CD4-positive, alpha-beta T cell treated with Interleukin-15 for 1 hour (primary cell): ENCODE measurements around the gene GAS2L2.
"Not testable (repeated sequence)": the region's sequence is repeated elsewhere in the genome, so short reads cannot be mapped to it uniquely, and the experiment has no call there.

Experiments used
- DNase-seq: peaks from one replicate; pipeline ENCODE4 v3.0.0-alpha.2; 2020

Gene GAS2L2

GRCh38 chr17:35773129-35773528, 20.1 kb upstream of the GAS2L2 start:
- DNase-seq = no peak

GRCh38 chr17:35769895-35770486, 17.0 kb upstream of the GAS2L2 start:
- no peak for DNase-seq

- no peak for DNase-seq
These were observed 15.8 kb upstream of the GAS2L2 start for GRCh38 chr17:35768797-35769196.

GRCh38 chr17:35766903-35767510, 14.0 kb upstream of the GAS2L2 start:
- DNase-seq = no peak

- DNase-seq = no peak
These were observed 13.4 kb upstream of the GAS2L2 start for GRCh38 chr17:35766489-35766877.

- DNase-seq = no peak
These were observed 12.9 kb upstream of the GAS2L2 start for GRCh38 chr17:35765756-35766488.

GRCh38 chr17:35765086-35765710, 12.2 kb upstream of the GAS2L2 start:
- no peak for DNase-seq

GRCh38 chr17:35764123-35764991, 11.3 kb upstream of the GAS2L2 start:
- peak; percentile 89 for DNase-seq

GRCh38 chr17:35763767-35764122, 10.7 kb upstream of the GAS2L2 start:
- DNase-seq = no peak

- DNase-seq = no peak
These were observed 8.6 kb upstream of the GAS2L2 start for GRCh38 chr17:35761601-35762000.

GRCh38 chr17:35760587-35760986, 7.5 kb upstream of the GAS2L2 start, which contains the start of gene C17orf50:
C17orf50 (plus strand) TSS chr17:35760887; CDS start chr17:35760942, 55 bp downstream.
- no peak for DNase-seq

- DNase-seq = no peak
These were observed 4.2 kb upstream of the GAS2L2 start for GRCh38 chr17:35757243-35757642.

- no peak for DNase-seq
These were observed 568 bp downstream of the GAS2L2 start for GRCh38 chr17:35752471-35752870.

GRCh38 chr17:35751541-35751940, 1.5 kb downstream of the GAS2L2 start:
- DNase-seq = not testable (repeated sequence)

GRCh38 chr17:35750526-35751395, 2.3 kb downstream of the GAS2L2 start:
- DNase-seq = no peak

GRCh38 chr17:35749560-35750412, 3.3 kb downstream of the GAS2L2 start:
- DNase-seq = no peak

- no peak for DNase-seq
These were observed 4.1 kb downstream of the GAS2L2 start for GRCh38 chr17:35748979-35749378.

GRCh38 chr17:35748341-35748841, 4.6 kb downstream of the GAS2L2 start:
- no peak for DNase-seq

- peak; percentile 67 for DNase-seq
These were observed 5.5 kb downstream of the GAS2L2 start for GRCh38 chr17:35747540-35748017.

- no peak for DNase-seq
These were observed 7.2 kb downstream of the GAS2L2 start for GRCh38 chr17:35745749-35746320.
